Endothelial cell (in vitro differentiated cells): ENCODE results near the gene FNDC7. TPM values are rescaled to one million over a fixed set of nuclear protein-coding genes. Genes with fewer than 3 reads are reported as not detected.

Experiments used
- DNase-seq: peaks from one replicate; pipeline ENCODE4 v3.0.0; 2021; ENCODE audit warnings: low spot score
- H3K27ac Mint-ChIP-seq: one replicate; pipeline ENCODE4 v1.8.0; 2021; ENCODE audit warnings: mixed read lengths, inconsistent platforms; ENCODE audit not compliant: unreplicated experiment
- H3K27me3 Mint-ChIP-seq: one replicate; pipeline ENCODE4 v1.8.0; 2021; ENCODE audit warnings: mild to moderate bottlenecking, moderate library complexity, mixed read lengths, inconsistent platforms; ENCODE audit not compliant: unreplicated experiment
- H3K36me3 Mint-ChIP-seq: one replicate; pipeline ENCODE4 v1.8.0; 2021; ENCODE audit warnings: mild to moderate bottlenecking, low read depth, mixed read lengths, inconsistent platforms; ENCODE audit not compliant: unreplicated experiment
- H3K4me1 Mint-ChIP-seq: one replicate; pipeline ENCODE4 v1.8.0; 2021; ENCODE audit warnings: mild to moderate bottlenecking, mixed read lengths, inconsistent platforms; ENCODE audit not compliant: unreplicated experiment
- H3K4me3 Mint-ChIP-seq: one replicate; pipeline ENCODE4 v1.8.0; 2021; ENCODE audit warnings: mild to moderate bottlenecking, mixed read lengths, inconsistent platforms; ENCODE audit not compliant: unreplicated experiment
- H3K9me3 Mint-ChIP-seq: one replicate; pipeline ENCODE4 v1.8.0; 2021; ENCODE audit warnings: mixed read lengths, inconsistent platforms; ENCODE audit not compliant: unreplicated experiment
- CTCF ChIP-seq: fragments of 200-600 bp; sonication (generic); IDR thresholded peaks from one replicate; pipeline ENCODE4 v1.5.0; 2021; ENCODE audit warnings: antibody characterized with exemption; ENCODE audit not compliant: unreplicated experiment
- total RNA-seq: library from RNA; stranded (reverse); fragmentation: NEBNext Ultra II Directional; extraction: Animal tissue kit (Norgen Biotek cat#: 25700); gene quantifications from one replicate; pipeline ENCODE4 v1.2.1, GENCODE V29; 2021; ENCODE audit not compliant: unreplicated experiment

The FNDC7 gene
- total RNA-seq, 1 donor from 2014 or later, result 0.15 TPM

DNA sequence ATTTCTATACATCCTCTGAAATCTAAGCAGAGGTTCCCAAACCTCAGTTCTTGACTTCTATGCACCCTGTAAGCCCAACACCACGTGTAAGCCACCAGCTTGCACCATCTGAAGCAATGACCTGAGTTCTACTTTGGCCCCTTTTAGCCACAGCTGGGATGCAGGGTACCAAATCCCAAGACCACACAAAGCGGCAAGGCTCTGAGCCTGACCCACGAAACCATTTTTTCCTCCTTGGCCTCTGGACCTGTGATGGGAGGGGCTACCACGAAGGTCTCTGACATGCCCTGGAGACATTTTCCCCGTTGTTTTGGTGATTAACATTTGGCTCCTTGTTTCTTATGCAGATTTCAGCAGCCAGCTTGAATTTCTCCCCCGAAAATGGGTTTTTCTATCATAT lies 72.6 kb downstream of the FNDC7 start:
- no peak for TF ChIP-seq CTCF
- no peak overlapping the region for H3K27ac Mint-ChIP-seq

DNA sequence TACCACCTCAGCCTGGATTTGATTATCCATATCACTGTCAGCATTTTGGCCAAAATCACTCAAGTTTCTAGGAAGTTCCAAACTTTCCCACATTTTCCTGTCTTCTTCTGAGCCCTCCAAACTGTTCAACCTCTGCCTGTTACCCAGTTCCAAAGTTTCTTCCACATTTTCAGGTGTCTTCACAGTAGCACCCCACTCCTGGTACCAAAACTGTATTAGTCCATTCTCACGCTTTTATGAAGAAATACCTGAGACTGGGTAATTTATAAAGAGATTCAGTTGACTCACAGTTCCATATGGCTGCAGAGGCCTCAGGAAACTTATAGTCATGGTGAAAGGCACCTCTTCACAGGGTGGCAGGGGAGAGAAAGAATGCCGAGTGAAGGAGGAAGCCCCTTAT lies 73.2 kb downstream of the FNDC7 start:
- Mint-ChIP-seq H3K27me3 (no peaks in the 10 kb centered on the region), H3K36me3 (peaks cover 81% of the 10 kb centered on the region), H3K27ac (no peak overlapping the region), H3K4me3 (peak overlapping the region; percentile 84), H3K9me3 (peaks cover 19% of the 10 kb centered on the region), H3K4me1 (peaks cover 4% of the 10 kb centered on the region)
- DNase-seq, result no peak
- TF ChIP-seq CTCF, result no peak

More for the DNA sequence above, 72.6 kb downstream of the FNDC7 start:
- H3K36me3 Mint-ChIP-seq, result peaks cover 75% of the 10 kb centered on the region
- H3K4me3 Mint-ChIP-seq, result peak overlapping the region; percentile 84
- H3K4me1 Mint-ChIP-seq, result peaks cover 6% of the 10 kb centered on the region
- H3K9me3 Mint-ChIP-seq, result peaks cover 19% of the 10 kb centered on the region
- no peaks in the 10 kb centered on the region for H3K27me3 Mint-ChIP-seq
- DNase-seq, result no peak

- Mint-ChIP-seq H3K27ac (no peak overlapping the region), H3K9me3 (no peaks in the 10 kb centered on the region), H3K36me3 (peaks cover 59% of the 10 kb centered on the region), H3K4me3 (peak overlapping the region; percentile 72), H3K27me3 (no peaks in the 10 kb centered on the region), H3K4me1 (no peaks in the 10 kb centered on the region)
- no peak for TF ChIP-seq CTCF
- DNase-seq, result no peak
Observed at GRCh38 chr1:108791790-108792189, 79.1 kb downstream of the FNDC7 start.

Other genes with a start within 250 kb of the FNDC7 start
- gene EEIG2, start 152.8 kb upstream of the FNDC7 start, total RNA-seq, result 18.8 TPM
- 10.5 TPM for gene HENMT1, start 51.8 kb upstream of the FNDC7 start, total RNA-seq
- gene PRPF38B, start 20.6 kb upstream of the FNDC7 start, total RNA-seq, result 54.3 TPM
- 44.8 TPM for gene STXBP3, start 33.8 kb downstream of the FNDC7 start, total RNA-seq
- not detected for gene AKNAD1, start 144.2 kb downstream of the FNDC7 start, total RNA-seq
- 12.9 TPM for gene GPSM2, start 164.1 kb downstream of the FNDC7 start, total RNA-seq